ENCODE results near the gene SLC38A8.

- TF ChIP-seq CTCF (IDR thresholded peaks at IDR 0.05) (no peak), EP300 (IDR thresholded peaks at IDR 0.05) (no peak), POLR2A (IDR thresholded peaks at IDR 0.05) (no peak)
Observed at GRCh38 chr16:83990492-83990891, 52.1 kb downstream of the SLC38A8 start.
